Lung (tissue), 12 donors: ENCODE data around the gene ELMOD1. TPM values are rescaled to one million over a fixed set of nuclear protein-coding genes. Genes with fewer than 3 reads are reported as not detected.

ENCODE experiments used
- ATAC-seq: fragments of 200-7000 bp; cut with Tn5 transposase; one replicate; pipeline ENCODE4 v1.9.1; 2020; ENCODE audit warnings: moderate number of reproducible peaks; ENCODE audit not compliant: insufficient read depth, low FRiP score
- DNase-seq, 3 donors: peaks; one replicate each; pipeline ENCODE4 v3.0.0-alpha.2; 2013 to 2017
- H3K27ac ChIP-seq, 2 donors: one replicate each; pipeline ENCODE4 v1.5.1; 2013; ENCODE audit warnings: mild to moderate bottlenecking in 2 of 2, moderate library complexity in 2 of 2, control low read depth in 1 of 2, inconsistent platforms in 1 of 2, low read depth in 1 of 2, low read length in 1 of 2
- H3K27me3 ChIP-seq, 3 donors: one replicate each; pipeline ENCODE4 v1.5.1; 2013; ENCODE audit warnings: low read length in 2 of 3; ENCODE audit not compliant: control insufficient read depth in 3 of 3, insufficient read depth in 3 of 3
- H3K36me3 ChIP-seq, 4 donors: one replicate each; pipeline ENCODE4 v1.5.1; 2013; ENCODE audit warnings: low read length in 4 of 4, mild to moderate bottlenecking in 1 of 4, moderate library complexity in 1 of 4; ENCODE audit not compliant: control insufficient read depth in 4 of 4, insufficient read depth in 4 of 4
- H3K4me1 ChIP-seq, 5 donors: one replicate each; pipeline ENCODE4 v1.5.1; 2013; ENCODE audit warnings: low read length in 5 of 5, mild to moderate bottlenecking in 2 of 5, moderate library complexity in 1 of 5; ENCODE audit not compliant: control insufficient read depth in 5 of 5, insufficient read depth in 5 of 5
- H3K4me3 ChIP-seq: one replicate; pipeline ENCODE4 v1.5.1; 2013; ENCODE audit warnings: mild to moderate bottlenecking, control low read depth, moderate library complexity
- H3K9ac ChIP-seq, 2 donors: one replicate each; pipeline ENCODE4 v1.5.1; 2013; ENCODE audit warnings: low read length in 2 of 2, control low read depth in 1 of 2; ENCODE audit not compliant: insufficient read depth in 1 of 2
- H3K9me3 ChIP-seq, 4 donors: one replicate each; pipeline ENCODE4 v1.5.1; 2013; ENCODE audit warnings: low read length in 3 of 4, mild to moderate bottlenecking in 1 of 4, moderate library complexity in 1 of 4; ENCODE audit not compliant: control insufficient read depth in 4 of 4, insufficient read depth in 3 of 4
- WGBS, 2 donors: extraction: QIAGEN DNeasy Blood & Tissue Kit; methylation state at CpG; one replicate each; pipeline ENCODE4 v1.1.7; 2013; 5-methylcytosine and 5-hydroxymethylcytosine counted together
- polyA plus RNA-seq, 2 donors: library from polyadenylated mRNA; stranded (reverse); fragments of 200-250 nt; gene quantifications; one replicate each; pipeline ENCODE4 v1.2.1, GENCODE V29; 2013
- total RNA-seq, 2 donors: library from RNA; depleted of rRNA in 1 of 2; stranded (reverse); fragments of >200 nt in 1 of 2; gene quantifications; one replicate each; pipeline ENCODE4 v1.2.1, GENCODE V29; 2014 to 2021
- TF ChIP-seq, protein P1 (sequence below): IDR thresholded peaks from 2 replicates; pipeline ENCODE4 v1.5.1; 2012; ENCODE audit warnings: mild to moderate bottlenecking; ENCODE audit errors: control extremely low read depth, extremely low read depth
- donor health status: control.
- donor health status: control.
- donor health status: Bipolar disorder and iron deficiency.
- donor health status: healthy.
- donor health status: DM: yes; HTN: yes; CAD: no.

The ELMOD1 gene
- total and polyA plus RNA-seq, 4 donors, result 0.19 to 1.9 (median 0.82) TPM

DNA sequence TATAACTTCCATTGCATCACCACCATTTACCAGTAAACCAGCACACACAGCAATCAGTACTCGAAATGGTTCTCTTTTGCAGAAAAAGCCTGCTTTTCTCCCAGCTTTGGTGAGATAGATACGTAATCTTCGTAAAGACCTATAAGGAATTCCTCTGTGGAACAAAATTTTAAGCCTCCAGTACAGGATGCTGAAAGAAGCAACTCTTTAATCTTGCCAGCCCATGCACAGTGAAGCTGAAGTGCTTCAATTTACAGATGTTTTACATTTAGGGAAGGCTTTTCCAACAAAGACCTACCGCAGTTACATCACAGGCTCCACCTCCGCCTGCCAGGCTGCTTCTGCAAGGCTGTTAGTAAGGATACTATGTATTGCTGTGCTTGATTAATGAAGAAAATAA lies 1.9 kb downstream of the ELMOD1 start:
- peaks cover 0 to 2% (median 0%) of the 10 kb centered on the region in 4 donors for H3K9me3 ChIP-seq
- no peak overlapping the region for H3K27ac ChIP-seq
- TF ChIP-seq, protein P1, sequence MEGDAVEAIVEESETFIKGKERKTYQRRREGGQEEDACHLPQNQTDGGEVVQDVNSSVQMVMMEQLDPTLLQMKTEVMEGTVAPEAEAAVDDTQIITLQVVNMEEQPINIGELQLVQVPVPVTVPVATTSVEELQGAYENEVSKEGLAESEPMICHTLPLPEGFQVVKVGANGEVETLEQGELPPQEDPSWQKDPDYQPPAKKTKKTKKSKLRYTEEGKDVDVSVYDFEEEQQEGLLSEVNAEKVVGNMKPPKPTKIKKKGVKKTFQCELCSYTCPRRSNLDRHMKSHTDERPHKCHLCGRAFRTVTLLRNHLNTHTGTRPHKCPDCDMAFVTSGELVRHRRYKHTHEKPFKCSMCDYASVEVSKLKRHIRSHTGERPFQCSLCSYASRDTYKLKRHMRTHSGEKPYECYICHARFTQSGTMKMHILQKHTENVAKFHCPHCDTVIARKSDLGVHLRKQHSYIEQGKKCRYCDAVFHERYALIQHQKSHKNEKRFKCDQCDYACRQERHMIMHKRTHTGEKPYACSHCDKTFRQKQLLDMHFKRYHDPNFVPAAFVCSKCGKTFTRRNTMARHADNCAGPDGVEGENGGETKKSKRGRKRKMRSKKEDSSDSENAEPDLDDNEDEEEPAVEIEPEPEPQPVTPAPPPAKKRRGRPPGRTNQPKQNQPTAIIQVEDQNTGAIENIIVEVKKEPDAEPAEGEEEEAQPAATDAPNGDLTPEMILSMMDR, result no peak
- no peak for ATAC-seq
- H3K36me3 ChIP-seq, result no peaks in the 10 kb centered on the region
- no peak overlapping the region for H3K9ac ChIP-seq
- peaks cover 0 to 16% (median 7%) of the 10 kb centered on the region in 5 donors for H3K4me1 ChIP-seq
- H3K4me3 ChIP-seq, result no peak overlapping the region
- DNase-seq, result no peak
- 35 to 45% methylated on average over 5 of the region's 5 CpGs for WGBS, 2 donors
- peaks cover 0 to 54% (median 50%) of the 10 kb centered on the region in 3 donors for H3K27me3 ChIP-seq

DNA sequence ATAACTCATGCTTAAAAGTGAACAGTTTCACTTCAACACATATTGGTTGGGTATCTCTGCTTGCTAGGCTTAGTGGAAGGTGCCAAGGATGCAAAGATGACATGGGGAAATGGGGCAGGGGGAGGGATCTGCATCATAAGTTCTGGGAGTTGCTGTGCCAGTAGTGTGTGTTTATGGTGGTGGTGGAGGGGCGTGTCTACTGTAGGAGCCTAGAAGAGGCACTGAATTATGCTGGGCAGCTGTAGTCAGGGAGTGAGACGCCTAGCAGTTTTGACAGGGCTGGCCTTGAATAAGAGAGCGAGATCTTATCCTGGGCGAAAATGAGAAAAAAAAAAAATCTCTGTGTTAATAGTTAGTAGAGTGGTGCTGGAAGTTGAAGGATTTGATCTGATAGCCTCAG lies 3.0 kb downstream of the ELMOD1 start:
- Histone ChIP-seq H3K36me3 (no peaks in the 10 kb centered on the region), H3K9me3 (peaks cover 0 to 2% (median 0%) of the 10 kb centered on the region in 4 donors), H3K27me3 (peaks cover 0 to 50% (median 44%) of the 10 kb centered on the region in 3 donors), H3K4me3 (no peak overlapping the region), H3K4me1 (peaks cover 0 to 16% (median 7%) of the 10 kb centered on the region in 5 donors), H3K27ac (no peak overlapping the region), H3K9ac (no peak overlapping the region)
- DNase-seq (peak; percentile 33 to 50 (median 35)), ATAC-seq (no peak)
- WGBS, 2 donors, result 39 to 51% methylated on average over 4 of the region's 4 CpGs
- TF ChIP-seq, protein P1, result no peak

DNA sequence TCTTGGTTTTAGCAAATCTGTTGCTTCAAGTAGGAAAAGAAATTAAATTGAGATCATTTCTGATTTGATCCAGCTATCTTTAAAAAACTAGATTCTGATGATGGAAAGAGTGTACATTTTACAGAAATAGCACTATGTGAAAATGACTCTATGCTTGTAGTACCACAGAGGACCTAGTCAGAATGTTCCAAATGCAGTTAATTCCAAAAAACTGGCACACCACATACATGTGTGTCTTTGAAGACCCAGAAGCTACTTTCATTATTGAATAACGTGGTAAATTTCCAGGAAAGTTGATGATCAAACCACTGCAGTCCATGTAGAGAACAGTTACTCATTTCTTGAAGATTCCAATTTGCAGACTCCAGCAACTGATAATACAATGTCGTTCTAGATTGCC lies 3.8 kb downstream of the ELMOD1 start:
- no peak overlapping the region for H3K9ac ChIP-seq
- TF ChIP-seq, protein P1, result no peak
- DNase-seq (no peak), ATAC-seq (no peak)
- H3K9me3 ChIP-seq, result no peaks in the 10 kb centered on the region
- peaks cover 0 to 46% (median 40%) of the 10 kb centered on the region in 3 donors for H3K27me3 ChIP-seq
- 65 to 78% methylated on average over 2 of the region's 2 CpGs for WGBS, 2 donors
- no peak overlapping the region for H3K4me3 ChIP-seq
- H3K4me1 ChIP-seq, result peaks cover 0 to 16% (median 7%) of the 10 kb centered on the region in 5 donors
- no peaks in the 10 kb centered on the region for H3K36me3 ChIP-seq
- H3K27ac ChIP-seq, result no peak overlapping the region
